ENCODE results near the gene MMP13.

GRCh38 chr11:102950622-102951081 is 4.9 kb downstream of the MMP13 start:
- TF ChIP-seq, protein P1, sequence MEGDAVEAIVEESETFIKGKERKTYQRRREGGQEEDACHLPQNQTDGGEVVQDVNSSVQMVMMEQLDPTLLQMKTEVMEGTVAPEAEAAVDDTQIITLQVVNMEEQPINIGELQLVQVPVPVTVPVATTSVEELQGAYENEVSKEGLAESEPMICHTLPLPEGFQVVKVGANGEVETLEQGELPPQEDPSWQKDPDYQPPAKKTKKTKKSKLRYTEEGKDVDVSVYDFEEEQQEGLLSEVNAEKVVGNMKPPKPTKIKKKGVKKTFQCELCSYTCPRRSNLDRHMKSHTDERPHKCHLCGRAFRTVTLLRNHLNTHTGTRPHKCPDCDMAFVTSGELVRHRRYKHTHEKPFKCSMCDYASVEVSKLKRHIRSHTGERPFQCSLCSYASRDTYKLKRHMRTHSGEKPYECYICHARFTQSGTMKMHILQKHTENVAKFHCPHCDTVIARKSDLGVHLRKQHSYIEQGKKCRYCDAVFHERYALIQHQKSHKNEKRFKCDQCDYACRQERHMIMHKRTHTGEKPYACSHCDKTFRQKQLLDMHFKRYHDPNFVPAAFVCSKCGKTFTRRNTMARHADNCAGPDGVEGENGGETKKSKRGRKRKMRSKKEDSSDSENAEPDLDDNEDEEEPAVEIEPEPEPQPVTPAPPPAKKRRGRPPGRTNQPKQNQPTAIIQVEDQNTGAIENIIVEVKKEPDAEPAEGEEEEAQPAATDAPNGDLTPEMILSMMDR (IDR thresholded peaks at IDR 0.05) = no peak
- TF ChIP-seq POLR2AphosphoS5 (IDR thresholded peaks at IDR 0.05; ENCODE audit: insufficient read depth in 1 of 2, low read depth in 1 of 2) = no peak
